Urinary bladder (tissue), 4 donors: Measurements from ENCODE around the gene POLR1B. TPM values are rescaled to one million over a fixed set of nuclear protein-coding genes. Genes with fewer than 3 reads are reported as not detected.

ENCODE experiments used
- DNase-seq: peaks from one replicate; pipeline ENCODE4 v3.0.0-alpha.2; 2015; ENCODE audit errors: extremely low spot score
- H3K27ac ChIP-seq: one replicate; pipeline ENCODE4 v1.5.1; 2013; ENCODE audit warnings: low read depth, mild to moderate bottlenecking, moderate library complexity
- H3K36me3 ChIP-seq: one replicate; pipeline ENCODE4 v1.6.1; 2013; ENCODE audit warnings: mild to moderate bottlenecking, moderate library complexity; ENCODE audit not compliant: insufficient read depth
- H3K4me1 ChIP-seq: one replicate; pipeline ENCODE4 v1.6.1; 2013; ENCODE audit warnings: mild to moderate bottlenecking, moderate library complexity; ENCODE audit not compliant: insufficient read depth
- H3K4me3 ChIP-seq: one replicate; pipeline ENCODE4 v1.5.1; 2013; ENCODE audit warnings: low read depth, low read length
- WGBS: extraction: QIAGEN DNeasy Blood & Tissue Kit; methylation state at CpG from one replicate; pipeline ENCODE4 v1.1.7; 2013; 5-methylcytosine and 5-hydroxymethylcytosine counted together
- polyA plus RNA-seq: library from polyadenylated mRNA; stranded (reverse); fragments of 200-250 nt; gene quantifications from one replicate; pipeline ENCODE4 v1.2.3, GENCODE V29; 2013
- small RNA-seq: library from RNA; depleted of rRNA; stranded (forward); fragments of <200 nt; gene quantifications from one replicate; pipeline ENCODE3, GENCODE V24; 2014
- total RNA-seq: library from RNA; depleted of rRNA; stranded (reverse); fragments of >200 nt; gene quantifications from one replicate; pipeline ENCODE4 v1.2.3, GENCODE V29; 2014
- donor health status: healthy with polysubstance abuse.
- donor health status: healthy.

Gene POLR1B
- total and polyA plus RNA-seq, 2 donors = 6.4 to 19.6 TPM

- Histone ChIP-seq H3K4me3 (no peak overlapping the region), H3K36me3 (no peaks in the 10 kb centered on the region), H3K4me1 (no peaks in the 10 kb centered on the region), H3K27ac (no peak overlapping the region)
- no peak for DNase-seq
- WGBS = 78% methylated on average over 6 of the region's 6 CpGs
These were observed 76.1 kb downstream of the POLR1B start for GRCh38 chr2:112618383-112618782.

- Histone ChIP-seq H3K4me3 (no peak overlapping the region), H3K4me1 (no peaks in the 10 kb centered on the region), H3K36me3 (no peaks in the 10 kb centered on the region), H3K27ac (no peak overlapping the region)
- 78% methylated on average over 22 of the region's 22 CpGs for WGBS
- no peak for DNase-seq
These were observed 79.7 kb downstream of the POLR1B start for GRCh38 chr2:112621790-112622527.

- Histone ChIP-seq H3K27ac (no peak overlapping the region), H3K4me3 (no peak overlapping the region), H3K36me3 (no peaks in the 10 kb centered on the region), H3K4me1 (no peaks in the 10 kb centered on the region)
- DNase-seq = no peak
- WGBS = 21% methylated on average over 3 of the region's 3 CpGs
These were observed 80.2 kb downstream of the POLR1B start for GRCh38 chr2:112622528-112622849.

- WGBS = 80% methylated on average over 11 of the region's 11 CpGs
- no peaks in the 10 kb centered on the region for H3K36me3 ChIP-seq
- H3K27ac ChIP-seq = no peak overlapping the region
- no peak overlapping the region for H3K4me3 ChIP-seq
- no peaks in the 10 kb centered on the region for H3K4me1 ChIP-seq
- no peak for DNase-seq
These were observed 81.9 kb downstream of the POLR1B start for GRCh38 chr2:112623913-112624777.

GRCh38 chr2:112625474-112626114 is 83.3 kb downstream of the POLR1B start:
- 73% methylated on average over 7 of the region's 7 CpGs for WGBS
- Histone ChIP-seq H3K36me3 (no peaks in the 10 kb centered on the region), H3K4me1 (no peaks in the 10 kb centered on the region), H3K27ac (no peak overlapping the region), H3K4me3 (no peak overlapping the region)
- DNase-seq = no peak

GRCh38 chr2:112626604-112627059 is 84.4 kb downstream of the POLR1B start:
- Histone ChIP-seq H3K27ac (peak overlapping the region; percentile 63), H3K4me1 (no peaks in the 10 kb centered on the region), H3K36me3 (no peaks in the 10 kb centered on the region), H3K4me3 (no peak overlapping the region)
- 12% methylated on average over 7 of the region's 7 CpGs for WGBS
- no peak for DNase-seq

Small RNAs within 50 kb of the gene (small RNA-seq; reads per million reads assigned to genes)
- not detected for gene RF00019

Other genes with a start within 250 kb of the POLR1B start
- 55.9 TPM for gene RGPD8, start 108.8 kb upstream of the POLR1B start, total RNA-seq
- gene RGPD8, start 108.8 kb upstream of the POLR1B start, polyA plus RNA-seq = 3.8 TPM
- gene TTL, start 60.3 kb upstream of the POLR1B start, total RNA-seq = 37.2 TPM
- gene TTL, start 60.3 kb upstream of the POLR1B start, polyA plus RNA-seq = 18.3 TPM
- 3.4 TPM for gene CHCHD5, start 42.1 kb downstream of the POLR1B start, total RNA-seq
- 46.0 TPM for gene CHCHD5, start 42.1 kb downstream of the POLR1B start, polyA plus RNA-seq
- 59.7 TPM for gene SLC20A1, start 103.5 kb downstream of the POLR1B start, total RNA-seq
- 19.6 TPM for gene SLC20A1, start 103.5 kb downstream of the POLR1B start, polyA plus RNA-seq
- not detected for gene NT5DC4, start 178.6 kb downstream of the POLR1B start, total RNA-seq
- not detected for gene NT5DC4, start 178.6 kb downstream of the POLR1B start, polyA plus RNA-seq
- gene CKAP2L, start 222.1 kb downstream of the POLR1B start, total RNA-seq = 13.5 TPM
- gene CKAP2L, start 222.1 kb downstream of the POLR1B start, polyA plus RNA-seq = 0.24 TPM
- gene IL1A, start 242.0 kb downstream of the POLR1B start, total RNA-seq = 1.9 TPM
- 1.3 TPM for gene IL1A, start 242.0 kb downstream of the POLR1B start, polyA plus RNA-seq